Naive thymus-derived CD4-positive, alpha-beta T cell (primary cell): ENCODE results near the gene CCDC167. TPM values are rescaled to one million over a fixed set of nuclear protein-coding genes. Genes with fewer than 3 reads are reported as not detected.

Experiments used
- ATAC-seq: fragments of 150-1000 bp; cut with Tn5 transposase; 2 replicates; pipeline ENCODE4 v1.10.0; 2021; ENCODE audit warnings: mild to moderate bottlenecking, moderate library complexity
- CTCF ChIA-PET: fragments of 350-600 bp; sonication (Branson Sonifier 250); formaldehyde crosslinking; loops from one replicate; lab custom pipeline; 2021; ENCODE audit warnings: antibody characterized with exemption; lab: Charles Lee
- POLR2A ChIA-PET: fragments of 350-600 bp; sonication (Branson Sonifier 250); formaldehyde crosslinking; loops from one replicate; lab custom pipeline; 2021; ENCODE audit warnings: antibody characterized with exemption, inconsistent platforms; lab: Charles Lee
- DNase-seq, 9 donors: peaks; one replicate each; pipeline versions ENCODE4 v3.0.0 to v3.0.0-alpha.2; 2020 to 2022; ENCODE audit warnings: mixed read lengths in 1 of 9
- H3K27ac ChIP-seq: one replicate; pipeline ENCODE4 v1.7.0; 2013; ENCODE audit warnings: mild to moderate bottlenecking, low read depth, low read length, moderate library complexity
- H3K27me3 ChIP-seq, 2 donors: one replicate each; pipeline ENCODE4 v1.7.0; 2013; ENCODE audit warnings: low read length in 2 of 2, mild to moderate bottlenecking in 2 of 2, moderate library complexity in 2 of 2; ENCODE audit not compliant: control insufficient read depth in 2 of 2, insufficient read depth in 2 of 2
- H3K36me3 ChIP-seq, 3 experiments: 1 replicate in 2 of 3; 2 replicates in 1 of 3; pipeline ENCODE4 v1.7.0; 2013; ENCODE audit warnings: low read length in 3 of 3, mild to moderate bottlenecking in 3 of 3, moderate library complexity in 1 of 3; ENCODE audit not compliant: insufficient read depth in 3 of 3, control insufficient read depth in 2 of 3
- H3K4me1 ChIP-seq, 2 donors: one replicate each; pipeline ENCODE4 v1.7.0; 2013; ENCODE audit warnings: low read length in 2 of 2, mild to moderate bottlenecking in 2 of 2, moderate library complexity in 1 of 2; ENCODE audit not compliant: control insufficient read depth in 2 of 2, insufficient read depth in 2 of 2
- H3K4me3 ChIP-seq: 2 replicates; pipeline ENCODE4 v1.7.0; 2013; ENCODE audit warnings: mild to moderate bottlenecking, low read length
- H3K9me3 ChIP-seq, 3 experiments: 1 replicate in 2 of 3; 2 replicates in 1 of 3; pipeline ENCODE4 v1.7.0; 2013; ENCODE audit warnings: low read length in 3 of 3; ENCODE audit not compliant: control insufficient read depth in 2 of 3
- H3K27ac Mint-ChIP-seq, 9 donors: one replicate each; pipeline ENCODE4 v1.8.0; 2020 to 2022; ENCODE audit warnings: mixed read lengths in 9 of 9, mild to moderate bottlenecking in 8 of 9, moderate library complexity in 5 of 9, inconsistent platforms in 2 of 9
- H3K27me3 Mint-ChIP-seq, 5 donors: one replicate each; pipeline ENCODE4 v1.8.0; 2021 to 2022; ENCODE audit warnings: mixed read lengths in 5 of 5, mild to moderate bottlenecking in 1 of 5
- H3K36me3 Mint-ChIP-seq, 5 donors: one replicate each; pipeline ENCODE4 v1.8.0; 2020 to 2022; ENCODE audit warnings: mixed read lengths in 5 of 5, mild to moderate bottlenecking in 3 of 5, inconsistent platforms in 1 of 5
- H3K4me1 Mint-ChIP-seq, 7 donors: one replicate each; pipeline ENCODE4 v1.8.0; 2020 to 2022; ENCODE audit warnings: mixed read lengths in 7 of 7, mild to moderate bottlenecking in 3 of 7, inconsistent platforms in 1 of 7
- H3K4me3 Mint-ChIP-seq, 10 donors: one replicate each; pipeline ENCODE4 v1.8.0; 2020 to 2022; ENCODE audit warnings: mild to moderate bottlenecking in 10 of 10, mixed read lengths in 10 of 10, moderate library complexity in 6 of 10, inconsistent platforms in 2 of 10
- H3K9me3 Mint-ChIP-seq, 11 donors: one replicate each; pipeline ENCODE4 v1.8.0; 2020 to 2022; ENCODE audit warnings: mixed read lengths in 11 of 11, mild to moderate bottlenecking in 4 of 11, inconsistent platforms in 1 of 11, moderate library complexity in 1 of 11
- intact Hi-C, 2 donors: fragments of 100-400 bp; cut with micrococcal nuclease; formaldehyde crosslinking; loops; one replicate each; pipeline ENCODE4 v1.15.1; 2023
- polyA plus RNA-seq, 2 donors: library from polyadenylated mRNA; unstranded; fragments of 300-500 nt; fragmentation: Illumina TruSeq; gene quantifications; one replicate each; pipeline ENCODE4 v1.2.3, GENCODE V29; 2021
- total RNA-seq, 6 experiments: library from RNA in 5 of 6; stranded (reverse) in 5 of 6; gene quantifications; 1 replicate in 5 of 6; 2 replicates in 1 of 6; pipeline ENCODE4 v1.2.3 and lab custom pipeline; 2021 to 2026

Gene CCDC167
- total and polyA plus RNA-seq, 7 experiments from 2014 or later, result 13.8 to 95.5 (median 23.5) TPM

DNA sequence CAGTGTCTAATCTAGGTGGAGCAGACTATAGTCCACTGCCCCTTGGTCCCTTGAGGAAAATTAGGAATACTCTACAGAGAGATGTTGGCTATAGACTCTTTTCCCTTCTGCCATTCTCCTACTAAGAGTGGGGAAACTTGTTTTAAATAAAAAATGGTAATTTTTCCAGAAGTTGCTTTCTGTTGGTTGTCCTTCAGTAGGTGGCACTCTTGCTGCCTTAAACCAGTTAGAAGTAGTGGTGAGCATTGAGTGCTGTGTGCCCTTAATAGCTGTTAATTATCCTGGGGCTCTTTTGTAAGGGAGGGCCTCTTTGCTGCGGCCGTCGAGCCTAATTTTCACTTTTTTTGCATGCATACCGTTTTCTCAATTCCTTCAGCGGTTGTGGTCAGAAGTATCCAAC lies 63.9 kb downstream of the CCDC167 start:
- no peak for DNase-seq
- H3K27ac ChIP-seq, result no peak overlapping the region
- CTCF ChIA-PET, result no interaction called here
- POLR2A ChIA-PET, result no interaction called here
- H3K9me3 ChIP-seq, result no peaks in the 10 kb centered on the region
- H3K4me1 Mint-ChIP-seq, result peaks cover 26 to 72% (median 67%) of the 10 kb centered on the region in 7 donors
- ATAC-seq, result no peak
- H3K4me3 ChIP-seq, result no peak overlapping the region
- H3K36me3 Mint-ChIP-seq, result peaks cover 7 to 29% (median 18%) of the 10 kb centered on the region in 5 donors
- no peaks in the 10 kb centered on the region for H3K27me3 ChIP-seq
- no peaks in the 10 kb centered on the region for H3K27me3 Mint-ChIP-seq
- H3K27ac Mint-ChIP-seq, result peak overlapping the region in 4 of 9 donors; percentile 11 to 60 (median 37)
- H3K4me1 ChIP-seq, result peaks cover 14 to 25% of the 10 kb centered on the region in 2 donors
- peak overlapping the region in 8 of 10 donors; percentile 27 to 96 (median 43) for H3K4me3 Mint-ChIP-seq
- peaks cover 7 to 54% (median 14%) of the 10 kb centered on the region in 3 experiments for H3K36me3 ChIP-seq
- intact Hi-C loops, result loop anchor here (10.0 kb wide), 2 partner anchors 111 to 561 kb away; partner anchors contain the start of gene PPIL1 (in 1 of the 2)
- peaks cover 0 to 4% (median 0%) of the 10 kb centered on the region in 11 donors for H3K9me3 Mint-ChIP-seq

DNA sequence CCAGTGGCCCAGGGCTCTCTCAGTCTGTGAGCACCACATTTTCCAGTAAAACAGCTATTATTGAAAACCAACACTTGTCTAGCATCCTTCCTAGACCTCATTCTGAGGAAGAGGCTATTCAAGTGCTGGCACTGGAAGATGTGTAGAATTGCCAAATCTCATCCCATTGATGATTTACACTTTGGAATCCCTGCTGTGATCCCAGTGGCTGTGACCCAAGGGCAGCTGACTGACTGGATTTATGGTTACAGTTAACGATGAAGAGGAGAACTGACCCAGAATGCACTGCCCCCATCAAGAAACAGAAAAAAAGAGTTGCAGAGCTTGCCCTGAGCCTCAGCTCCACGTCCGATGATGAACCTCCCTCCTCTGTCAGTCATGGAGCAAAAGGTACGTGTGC lies 64.3 kb downstream of the CCDC167 start:
- ATAC-seq, result no peak
- no peak for DNase-seq
- no peaks in the 10 kb centered on the region for H3K27me3 Mint-ChIP-seq
- H3K27me3 ChIP-seq, result no peaks in the 10 kb centered on the region
- H3K9me3 ChIP-seq, result no peaks in the 10 kb centered on the region
- H3K4me3 ChIP-seq, result no peak overlapping the region
- peak overlapping the region in 3 of 9 donors; percentile 11 to 60 (median 60) for H3K27ac Mint-ChIP-seq
- H3K4me1 ChIP-seq, result peaks cover 12 to 25% of the 10 kb centered on the region in 2 donors
- H3K36me3 Mint-ChIP-seq, result peaks cover 7 to 29% (median 18%) of the 10 kb centered on the region in 5 donors
- H3K27ac ChIP-seq, result no peak overlapping the region
- CTCF ChIA-PET, result no interaction called here
- intact Hi-C loops, result loop anchor here (10.0 kb wide), 2 partner anchors 111 to 561 kb away; partner anchors contain the start of gene PPIL1 (in 1 of the 2)
- peaks cover 26 to 71% (median 65%) of the 10 kb centered on the region in 7 donors for H3K4me1 Mint-ChIP-seq
- POLR2A ChIA-PET, result no interaction called here
- H3K36me3 ChIP-seq, result peaks cover 7 to 53% (median 14%) of the 10 kb centered on the region in 3 experiments
- peaks cover 0 to 4% (median 0%) of the 10 kb centered on the region in 11 donors for H3K9me3 Mint-ChIP-seq
- H3K4me3 Mint-ChIP-seq, result peak overlapping the region in 8 of 10 donors; percentile 27 to 96 (median 43)

DNA sequence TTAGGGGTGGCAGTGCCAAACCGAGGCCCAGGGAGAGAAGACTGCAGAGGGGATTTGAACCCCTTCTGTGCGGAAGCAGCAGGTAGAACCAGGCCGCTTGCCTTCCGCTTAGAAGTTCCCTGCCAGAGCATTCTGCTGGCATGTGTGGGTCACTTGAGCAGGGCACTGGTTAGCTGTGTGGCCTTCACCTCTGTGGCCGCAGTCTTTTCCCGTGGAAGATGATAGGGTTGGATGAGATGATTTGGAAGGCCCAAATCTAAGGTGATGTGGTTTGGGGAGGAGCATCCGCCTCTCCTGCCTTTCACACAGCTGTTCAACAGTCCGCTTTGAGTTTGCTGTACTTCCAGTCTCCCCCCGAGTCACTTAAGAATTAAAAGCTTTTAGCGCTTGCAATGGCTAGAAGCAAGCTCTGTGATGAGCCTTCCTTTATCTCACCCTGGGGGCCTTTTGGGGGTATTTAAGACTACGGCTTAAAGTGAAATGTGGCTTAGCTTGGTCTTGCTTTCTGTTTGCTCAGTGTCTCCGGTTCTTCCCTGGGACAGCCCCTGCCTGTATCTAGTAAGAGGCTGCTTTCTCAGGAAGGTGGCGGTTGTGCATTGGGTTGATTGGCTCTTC lies 65.9 kb downstream of the CCDC167 start:
- peak overlapping the region; percentile 94 for H3K27ac ChIP-seq
- Mint-ChIP-seq H3K27me3 (peaks cover 0 to 7% (median 4%) of the 10 kb centered on the region in 5 donors), H3K4me3 (peak overlapping the region; percentile 83 to 96 (median 94)), H3K27ac (peak overlapping the region; percentile 91 to 97 (median 96)), H3K36me3 (peaks cover 10 to 26% (median 13%) of the 10 kb centered on the region in 5 donors), H3K9me3 (peaks cover 0 to 9% (median 2%) of the 10 kb centered on the region in 11 donors), H3K4me1 (peaks cover 24 to 60% (median 52%) of the 10 kb centered on the region in 7 donors)
- peaks cover 7 to 36% (median 11%) of the 10 kb centered on the region in 3 experiments for H3K36me3 ChIP-seq
- ATAC-seq (peak; percentile 8), DNase-seq (peak in 6 of 9 donors; percentile 25 to 51 (median 44))
- no peaks in the 10 kb centered on the region for H3K9me3 ChIP-seq
- POLR2A ChIA-PET, result interaction anchor here (1.0 to 2.8 kb wide), 7 partner anchors 9 to 385 kb away, joined by 3 to 21 read pairs (median 4); partner anchors contain the start of genes MDGA1 and RNF8
- CTCF ChIA-PET, result no interaction called here
- peak overlapping the region; percentile 64 for H3K4me3 ChIP-seq
- no peaks in the 10 kb centered on the region for H3K27me3 ChIP-seq
- intact Hi-C loops, result loop anchor here (1.0 to 10.0 kb wide), 13 partner anchors 9 to 559 kb away; partner anchors contain the start of genes MDGA1 (in 2 of the 2), ZFAND3 (in 2 of the 2), C6orf89 (in 1 of the 2) and PPIL1 (in 1 of the 2)
- peaks cover 12 to 25% of the 10 kb centered on the region in 2 donors for H3K4me1 ChIP-seq

Other genes starting within 250 kb of the CCDC167 start
- gene TBC1D22B, start 242.1 kb downstream of the CCDC167 start, total RNA-seq, result 10 to 100 TPM in 2 of 5 experiments, 1 to 10 TPM in 3; 8.3 to 23.5 (median 9.5) TPM
- gene TBC1D22B, start 242.1 kb downstream of the CCDC167 start, polyA plus RNA-seq, result 10 to 100 TPM in 1 of 2 donors, 1 to 10 TPM in 1; 7.7 to 10.7 TPM
- 1 to 10 TPM in 2 of 5 experiments, under 1 TPM in 1, not detected in 2; 0.78 to 2.8 (median 1.6) TPM for gene TMEM217, start 241.7 kb downstream of the CCDC167 start, total RNA-seq
- gene TMEM217, start 241.7 kb downstream of the CCDC167 start, polyA plus RNA-seq, result under 1 TPM; 0.28 to 0.34 TPM
- 10 to 100 TPM in 3 of 5 experiments, 1 to 10 TPM in 2; 7.1 to 26.0 (median 15.8) TPM for gene RNF8, start 145.9 kb downstream of the CCDC167 start, total RNA-seq
- gene RNF8, start 145.9 kb downstream of the CCDC167 start, polyA plus RNA-seq, result 10 to 100 TPM; 12.6 to 16.8 TPM
- gene CMTR1, start 66.7 kb downstream of the CCDC167 start, total RNA-seq, result 10 to 100 TPM; 70.0 to 89.4 (median 71.8) TPM
- gene CMTR1, start 66.7 kb downstream of the CCDC167 start, polyA plus RNA-seq, result 10 to 100 TPM; 21.1 to 34.2 TPM
- 10 to 100 TPM in 3 of 5 experiments, under 1 TPM in 2; 0.08 to 17.8 (median 12.5) TPM for gene MDGA1, start 198.0 kb upstream of the CCDC167 start, total RNA-seq
- gene MDGA1, start 198.0 kb upstream of the CCDC167 start, polyA plus RNA-seq, result 1 to 10 TPM in 1 of 2 donors, under 1 TPM in 1; 0.70 to 1.1 TPM